Transverse colon (tissue), 4 donors: ENCODE data around the gene CMBL. TPM values are rescaled to one million over a fixed set of nuclear protein-coding genes. Genes with fewer than 3 reads are reported as not detected.

ENCODE experiments used
- DNase-seq: peaks from one replicate; pipeline ENCODE4 v3.0.0-alpha.2; 2019
- H3K27ac ChIP-seq, 4 donors: fragments of 200-600 bp; sonication (generic); 2 replicates each; pipeline ENCODE4 v1.5.1; 2016 to 2018; ENCODE audit warnings: inconsistent platforms in 4 of 4
- H3K27me3 ChIP-seq: fragments of 200-600 bp; sonication (generic); 2 replicates; pipeline ENCODE4 v1.5.1; 2017; ENCODE audit warnings: inconsistent platforms
- H3K36me3 ChIP-seq, 4 donors: fragments of 200-600 bp; sonication (generic); 2 replicates each; pipeline ENCODE4 v1.5.1; 2017 to 2019; ENCODE audit warnings: inconsistent platforms in 4 of 4
- H3K4me1 ChIP-seq, 4 donors: fragments of 200-600 bp; sonication (generic); 2 replicates each; pipeline ENCODE4 v1.5.1; 2017 to 2020; ENCODE audit warnings: inconsistent platforms in 4 of 4
- H3K4me3 ChIP-seq, 4 donors: fragments of 200-600 bp; sonication (generic); 1 replicate in 1 of 4; 2 replicates in 3 of 4; pipeline versions ENCODE4 v1.5.1 to v1.6.1; 2017 to 2019; ENCODE audit warnings: inconsistent platforms in 4 of 4
- H3K9me3 ChIP-seq, 2 donors: fragments of 200-600 bp; sonication (generic); 2 replicates each; pipeline ENCODE4 v1.5.1; 2017 to 2019; ENCODE audit warnings: inconsistent platforms in 2 of 2
- CTCF ChIP-seq, 5 experiments: fragments of 200-600 bp in 3 of 5; fragments of 450-650 bp in 2 of 5; sonication (generic) in 3 of 5; IDR thresholded peaks; 1 replicate in 2 of 5; 2 replicates in 3 of 5; pipeline ENCODE4 v1.5.1; 2016 to 2017; ENCODE audit warnings: antibody characterized with exemption in 5 of 5, inconsistent platforms in 3 of 5, mild to moderate bottlenecking in 2 of 5, moderate library complexity in 1 of 5
- EP300 ChIP-seq: sonication (generic); formaldehyde crosslinking; IDR thresholded peaks from one replicate; pipeline ENCODE4 v1.6.1; 2017; ENCODE audit warnings: antibody characterized with exemption, low read depth
- POLR2A ChIP-seq: fragments of 450-650 bp; IDR thresholded peaks from one replicate; pipeline ENCODE4 v1.6.1; 2016; ENCODE audit warnings: antibody characterized with exemption, mild to moderate bottlenecking, moderate library complexity
- POLR2AphosphoS5 ChIP-seq, 3 donors: sonication (generic); formaldehyde crosslinking; IDR thresholded peaks; one replicate each; pipeline ENCODE4 v1.6.1; 2016; ENCODE audit warnings: antibody characterized with exemption in 3 of 3
- WGBS, 2 donors: methylation state at CpG; one replicate each; pipeline ENCODE4 v1.1.5; 2018; ENCODE audit warnings: low coverage in 1 of 2; 5-methylcytosine and 5-hydroxymethylcytosine counted together
- in situ Hi-C, 4 donors: fragments of 200-750 bp; cut with MboI; loops; one replicate each; pipeline versions ENCODE4 v1.15.0 to v1.15.1; 2017; ENCODE audit warnings: low sequenced_read_pairs in 3 of 4, low pct_ligation_motif_present in 1 of 4, low pct_unique_long_range_greater_than_20kb in 1 of 4
- intact Hi-C: fragments of 100-400 bp; cut with DNase I; formaldehyde crosslinking; loops from one replicate; pipeline ENCODE4 v1.15.1; 2023; ENCODE audit warnings: low total_unique reads
- total RNA-seq, 4 donors: library from RNA; depleted of rRNA; stranded (reverse); fragments of >200 nt; gene quantifications; one replicate each; pipeline ENCODE4 v1.1.0, GENCODE V29; 2016

The CMBL gene
- total RNA-seq, 4 donors from 2014 or later, result 36.6 to 87.6 (median 60.9) TPM

- intact Hi-C loops, result no loop called here
- Histone ChIP-seq H3K27me3 (no peaks in the 10 kb centered on the region), H3K27ac (no peak overlapping the region), H3K9me3 (no peaks in the 10 kb centered on the region), H3K4me3 (no peak overlapping the region), H3K36me3 (no peaks in the 10 kb centered on the region), H3K4me1 (peaks cover 5 to 13% (median 7%) of the 10 kb centered on the region in 4 donors)
- 92 to 100% methylated on average over 1 of the region's 1 CpG for WGBS, 2 donors
- in situ Hi-C loops, result no loop called here
- TF ChIP-seq EP300 (no peak), POLR2A (no peak), CTCF (IDR thresholded peaks at IDR 0.05) (no peak), POLR2AphosphoS5 (IDR thresholded peaks at IDR 0.05) (no peak)
- no peak for DNase-seq
Measured at GRCh38 chr5:10243660-10244240, 64.0 kb downstream of the CMBL start.

- Histone ChIP-seq H3K9me3 (no peaks in the 10 kb centered on the region), H3K27me3 (no peaks in the 10 kb centered on the region), H3K36me3 (peaks cover 0 to 8% (median 0%) of the 10 kb centered on the region in 4 donors), H3K4me1 (no peaks in the 10 kb centered on the region), H3K4me3 (no peak overlapping the region), H3K27ac (no peak overlapping the region)
- WGBS, 2 donors, result 87 to 90% methylated on average over 3 to 8 of the region's 8 CpGs
- in situ Hi-C loops, result no loop called here
- intact Hi-C loops, result no loop called here
- no peak for DNase-seq
- TF ChIP-seq CTCF (IDR thresholded peaks at IDR 0.05) (no peak), POLR2AphosphoS5 (IDR thresholded peaks at IDR 0.05) (no peak), POLR2A (no peak), EP300 (no peak)
Measured at GRCh38 chr5:10235350-10235749, 72.4 kb downstream of the CMBL start.

GRCh38 chr5:10233505-10233904, 74.2 kb downstream of the CMBL start:
- Histone ChIP-seq H3K27ac (no peak overlapping the region), H3K4me1 (no peaks in the 10 kb centered on the region), H3K4me3 (no peak overlapping the region), H3K9me3 (no peaks in the 10 kb centered on the region), H3K27me3 (no peaks in the 10 kb centered on the region), H3K36me3 (peaks cover 0 to 8% (median 0%) of the 10 kb centered on the region in 4 donors)
- no peak for DNase-seq
- 63 to 80% methylated on average over 1 to 7 of the region's 7 CpGs for WGBS, 2 donors
- intact Hi-C loops (no loop called here), in situ Hi-C loops (no loop called here)
- TF ChIP-seq CTCF (IDR thresholded peaks at IDR 0.05), result no peak
- no peak for TF ChIP-seq EP300

GRCh38 chr5:10233011-10233410, 74.7 kb downstream of the CMBL start:
- Histone ChIP-seq H3K27me3 (no peaks in the 10 kb centered on the region), H3K4me3 (no peak overlapping the region), H3K9me3 (no peaks in the 10 kb centered on the region), H3K27ac (no peak overlapping the region), H3K4me1 (no peaks in the 10 kb centered on the region), H3K36me3 (peaks cover 0 to 8% (median 0%) of the 10 kb centered on the region in 4 donors)
- no peak for DNase-seq
- in situ Hi-C loops, result no loop called here
- 83 to 100% methylated on average over 1 to 7 of the region's 7 CpGs for WGBS, 2 donors
- intact Hi-C loops, result no loop called here
- no peak for TF ChIP-seq POLR2A
- TF ChIP-seq CTCF (IDR thresholded peaks at IDR 0.05), result no peak
- TF ChIP-seq POLR2AphosphoS5 (IDR thresholded peaks at IDR 0.05), result no peak
- TF ChIP-seq EP300, result no peak
